ENCODE measurements around the gene PRM1. TPM values are rescaled to one million over a fixed set of nuclear protein-coding genes. Genes with fewer than 3 reads are reported as not detected.

PRM1 gene
- total RNA-seq, 2 experiments from 2014 or later, result not detected

DNA sequence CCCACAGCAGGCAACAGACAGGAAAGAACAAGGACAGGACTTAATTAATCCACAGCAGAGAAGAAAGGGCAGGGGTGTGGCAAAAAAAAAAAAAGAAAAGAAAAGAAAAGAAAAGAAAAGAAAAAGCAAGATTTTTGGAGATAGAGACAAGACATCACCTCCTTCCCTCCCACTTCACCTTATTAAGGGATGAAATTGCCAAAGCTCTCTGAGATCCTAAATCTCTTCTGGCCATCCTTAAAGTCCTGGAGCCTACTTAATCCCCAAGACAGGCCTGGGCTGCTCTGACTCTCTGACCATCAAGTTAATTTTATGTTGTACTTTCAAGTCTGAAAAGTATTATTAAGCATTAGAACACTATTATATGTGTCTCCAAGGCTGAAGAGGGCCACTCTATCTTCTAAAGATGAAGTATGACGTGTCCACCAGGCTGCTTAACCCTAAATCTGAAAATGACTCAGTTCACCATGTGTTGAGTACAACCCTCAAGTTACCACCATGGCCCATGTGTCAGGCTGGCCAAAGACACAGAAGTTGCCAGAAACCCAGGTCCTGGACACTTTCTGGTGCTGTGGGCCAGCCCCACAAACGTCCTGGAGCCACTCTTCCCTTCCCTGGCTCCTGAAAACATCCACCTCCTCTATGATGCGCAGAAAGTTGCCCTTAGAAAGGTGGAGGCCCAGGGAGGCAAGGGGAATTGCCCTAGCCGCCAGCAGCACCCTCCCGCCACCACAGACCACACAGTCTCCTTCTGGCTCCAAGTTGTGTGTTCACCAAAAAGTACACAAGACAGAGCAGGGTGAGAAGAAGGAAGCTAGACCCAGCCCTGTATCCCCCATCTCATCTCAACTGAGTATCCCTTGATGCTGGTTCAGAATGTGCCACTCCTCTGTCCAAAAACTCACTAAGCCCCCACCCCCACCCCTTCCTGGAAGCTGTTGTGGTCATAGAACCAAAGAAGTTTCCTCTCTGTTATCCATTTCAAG, 27.8 kb downstream of the PRM1 start:
- no peaks in the 10 kb centered on the region for H3K27me3 Mint-ChIP-seq (ENCODE audit: low read depth)
- peak overlapping the region; percentile 99 for H3K27ac Mint-ChIP-seq
- H3K9me3 Mint-ChIP-seq, result no peaks in the 10 kb centered on the region
- peaks cover 46% of the 10 kb centered on the region for H3K36me3 Mint-ChIP-seq (ENCODE audit: low read depth)
- peak overlapping the region; percentile 87 for H3K4me3 Mint-ChIP-seq
- peaks cover 35% of the 10 kb centered on the region for H3K4me1 Mint-ChIP-seq (ENCODE audit: low read depth)
- CTCF ChIA-PET, result interaction anchor here (0.6 to 3.8 kb wide), 8 partner anchors 28 to 282 kb away, joined by 3 to 32 read pairs (median 4); no protein-coding TSS in a partner anchor
- DNase-seq, result peak; percentile 86
- intact Hi-C loops (cut with micrococcal nuclease), result loop anchor here (10.0 kb wide), 2 partner anchors 509 to 541 kb away; partner anchors contain the start of genes NUBP1 and ZC3H7A

DNA sequence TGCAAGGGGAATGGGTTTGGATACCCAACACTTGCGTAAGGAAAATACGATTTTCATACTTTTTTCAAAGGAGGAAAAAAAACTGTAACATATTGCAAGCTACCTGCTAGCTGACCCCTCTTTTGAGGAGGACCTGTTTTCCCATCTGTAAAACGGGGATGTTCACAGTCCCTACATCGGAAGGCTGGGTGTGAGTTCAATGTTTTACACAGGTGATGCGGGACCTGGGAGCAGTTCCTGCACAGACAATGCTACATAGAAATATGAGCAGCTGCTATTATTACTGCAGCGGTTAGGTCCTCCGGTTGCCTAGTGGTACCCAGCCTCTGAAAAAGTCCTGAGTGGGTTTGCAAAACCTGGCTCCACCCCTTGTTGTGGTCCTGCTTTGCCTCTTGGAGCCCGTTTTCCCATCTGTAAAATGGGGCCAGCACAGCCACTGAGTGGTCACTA, 28.6 kb downstream of the PRM1 start:
- no peaks in the 10 kb centered on the region for H3K27me3 Mint-ChIP-seq (ENCODE audit: low read depth)
- peak overlapping the region; percentile 87 for H3K4me3 Mint-ChIP-seq
- no peak for DNase-seq
- H3K36me3 Mint-ChIP-seq (ENCODE audit: low read depth), result peaks cover 49% of the 10 kb centered on the region
- intact Hi-C loops (cut with micrococcal nuclease), result loop anchor here (1.0 to 10.0 kb wide), 7 partner anchors 19 to 542 kb away; partner anchors contain the start of genes NUBP1 and ZC3H7A
- H3K4me1 Mint-ChIP-seq (ENCODE audit: low read depth), result peaks cover 35% of the 10 kb centered on the region
- H3K9me3 Mint-ChIP-seq, result no peaks in the 10 kb centered on the region
- H3K27ac Mint-ChIP-seq, result peak overlapping the region; percentile 99
- CTCF ChIA-PET, result interaction anchor here (0.6 to 1.9 kb wide), 13 partner anchors 18 to 303 kb away, joined by 3 to 7 read pairs (median 3); no protein-coding TSS in a partner anchor

DNA sequence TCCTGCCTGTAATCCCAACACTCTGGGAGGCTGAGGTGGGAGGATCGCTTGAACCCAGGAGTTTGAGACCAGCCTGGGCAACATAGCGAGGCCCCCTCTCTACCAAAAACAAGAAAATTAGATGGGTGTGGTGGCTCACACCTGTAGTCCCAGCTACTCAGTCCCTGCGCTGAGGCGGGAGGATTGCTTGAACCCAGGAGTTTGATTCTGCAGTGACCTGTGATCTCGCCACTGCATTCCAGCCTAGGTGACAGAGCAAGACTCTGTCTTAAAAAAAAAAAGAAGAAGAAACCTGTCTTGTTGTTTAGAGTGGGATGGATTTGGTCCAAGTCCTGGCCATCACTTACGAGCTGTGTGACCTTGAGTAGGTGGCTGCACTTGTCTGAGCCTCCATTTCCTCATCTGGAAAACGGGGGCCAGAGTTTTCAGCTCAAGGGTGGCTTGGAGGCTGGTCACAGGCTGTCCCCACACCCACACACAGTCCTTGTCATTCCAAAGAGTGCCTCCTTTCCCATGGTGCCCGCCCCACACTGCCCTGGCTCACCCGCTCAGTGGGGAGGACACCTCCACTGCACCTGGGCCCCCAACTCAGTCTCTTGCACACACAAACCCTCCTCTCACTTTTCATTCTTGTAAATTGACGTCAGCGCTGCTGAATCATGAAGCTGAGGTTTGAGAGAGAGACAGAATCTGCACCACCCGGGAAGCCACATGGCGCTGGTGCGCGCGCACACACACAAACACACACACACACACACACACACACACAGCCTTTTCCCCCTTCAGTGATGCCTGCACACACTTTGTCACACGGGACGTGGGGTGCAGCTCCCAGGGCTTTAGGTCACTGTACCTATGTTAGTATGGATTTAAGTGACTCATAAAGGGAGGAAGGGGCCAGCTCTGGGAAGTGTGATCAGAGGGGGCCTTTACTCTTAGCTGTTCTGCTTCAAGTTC, 29.3 kb downstream of the PRM1 start:
- CTCF ChIA-PET, result interaction anchor here (0.6 to 1.9 kb wide), 16 partner anchors 13 to 302 kb away, joined by 3 to 7 read pairs (median 3); no protein-coding TSS in a partner anchor
- peaks cover 49% of the 10 kb centered on the region for H3K36me3 Mint-ChIP-seq (ENCODE audit: low read depth)
- H3K27me3 Mint-ChIP-seq (ENCODE audit: low read depth), result no peaks in the 10 kb centered on the region
- peak; percentile 93 for DNase-seq
- H3K4me3 Mint-ChIP-seq, result peak overlapping the region; percentile 87
- H3K9me3 Mint-ChIP-seq, result no peaks in the 10 kb centered on the region
- peak overlapping the region; percentile 99 for H3K27ac Mint-ChIP-seq
- intact Hi-C loops (cut with micrococcal nuclease), result loop anchor here (1.0 to 10.0 kb wide), 7 partner anchors 19 to 543 kb away; partner anchors contain the start of genes NUBP1 and ZC3H7A
- H3K4me1 Mint-ChIP-seq (ENCODE audit: low read depth), result peaks cover 34% of the 10 kb centered on the region

DNA sequence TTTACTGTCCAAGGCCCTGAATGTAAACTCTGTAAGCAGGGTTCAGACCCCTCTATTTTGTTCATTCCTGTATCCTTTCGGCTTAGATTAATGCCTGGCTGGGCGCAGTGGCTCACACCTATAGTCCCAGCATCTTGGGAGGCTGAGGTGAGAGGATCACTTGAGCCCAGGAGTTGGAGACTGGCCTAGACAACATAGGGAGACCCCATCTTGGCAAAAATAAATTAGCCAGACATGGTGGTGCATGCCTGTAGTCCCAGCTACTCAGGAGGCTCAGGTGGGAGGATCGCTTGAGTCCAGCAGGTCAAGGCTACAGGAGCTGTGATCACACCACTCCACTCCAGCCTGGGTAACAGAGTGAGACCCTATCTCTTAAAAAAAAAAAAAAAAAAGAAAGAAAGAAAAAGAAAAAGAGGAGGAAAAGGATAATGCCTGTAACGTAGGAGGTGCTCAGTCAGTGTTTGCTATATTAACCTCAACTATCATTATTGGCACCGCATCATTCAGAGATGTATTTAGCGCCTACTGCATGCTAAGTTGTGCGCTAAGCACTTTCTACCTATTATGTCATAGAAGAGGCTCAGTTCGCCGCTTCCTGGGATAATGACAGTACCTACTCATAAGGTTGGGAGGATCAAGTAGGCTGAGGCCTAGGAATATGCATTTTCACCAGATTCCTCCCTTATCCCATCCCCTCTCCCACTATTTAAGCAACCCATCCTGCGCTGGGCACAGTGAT, 30.2 kb downstream of the PRM1 start:
- H3K27me3 Mint-ChIP-seq (ENCODE audit: low read depth), result no peaks in the 10 kb centered on the region
- intact Hi-C loops (cut with micrococcal nuclease), result loop anchor here (10.0 kb wide), 2 partner anchors 506 to 544 kb away; partner anchors contain the start of genes NUBP1 and ZC3H7A
- H3K36me3 Mint-ChIP-seq (ENCODE audit: low read depth), result peaks cover 49% of the 10 kb centered on the region
- no peaks in the 10 kb centered on the region for H3K9me3 Mint-ChIP-seq
- H3K4me3 Mint-ChIP-seq, result no peak overlapping the region
- no peak for DNase-seq
- peak overlapping the region; percentile 99 for H3K27ac Mint-ChIP-seq
- CTCF ChIA-PET, result interaction anchor here (0.9 to 1.5 kb wide), 4 partner anchors 12 to 287 kb away, joined by 3 to 7 read pairs (median 5); no protein-coding TSS in a partner anchor
- H3K4me1 Mint-ChIP-seq (ENCODE audit: low read depth), result peaks cover 41% of the 10 kb centered on the region

DNA sequence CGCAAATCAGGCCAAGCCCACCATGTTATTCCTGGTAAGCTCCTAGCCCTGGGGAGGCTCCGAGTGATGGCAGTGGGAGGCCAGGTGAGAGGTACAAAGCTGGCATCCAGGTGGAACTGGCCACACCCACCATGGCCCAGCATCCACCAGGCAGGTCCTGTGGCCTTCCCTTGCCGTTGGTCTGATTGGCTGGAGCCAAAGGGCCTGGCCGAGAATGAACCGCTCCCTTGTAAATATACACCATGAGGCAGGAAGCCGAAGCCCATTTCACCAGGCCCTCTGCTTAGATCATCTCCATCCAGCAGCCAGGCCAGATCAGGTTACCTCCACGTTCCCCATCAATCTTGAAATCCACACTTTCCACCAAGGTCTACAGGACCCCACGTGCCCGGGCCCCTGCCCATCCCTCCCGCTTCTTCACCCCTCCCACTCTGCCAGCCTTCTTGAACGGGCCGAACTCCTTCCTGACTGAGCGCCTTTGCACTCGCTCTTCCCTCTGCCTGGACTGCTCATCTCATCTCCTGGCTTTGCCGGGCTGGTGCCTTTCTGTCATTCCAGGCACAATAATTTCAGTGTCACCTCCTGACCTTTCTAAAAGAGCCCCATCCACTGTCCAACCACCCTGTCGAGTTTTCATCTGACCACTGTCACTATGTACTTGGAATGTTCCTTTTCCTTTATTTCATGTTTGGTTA, 30.9 kb downstream of the PRM1 start:
- peaks cover 48% of the 10 kb centered on the region for H3K4me1 Mint-ChIP-seq (ENCODE audit: low read depth)
- peaks cover 46% of the 10 kb centered on the region for H3K36me3 Mint-ChIP-seq (ENCODE audit: low read depth)
- no peak for DNase-seq
- no peaks in the 10 kb centered on the region for H3K9me3 Mint-ChIP-seq
- H3K27me3 Mint-ChIP-seq (ENCODE audit: low read depth), result no peaks in the 10 kb centered on the region
- CTCF ChIA-PET, result no interaction called here
- H3K27ac Mint-ChIP-seq, result peak overlapping the region; percentile 71
- intact Hi-C loops (cut with micrococcal nuclease), result loop anchor here (10.0 kb wide), 2 partner anchors 505 to 545 kb away; partner anchors contain the start of genes NUBP1 and ZC3H7A
- H3K4me3 Mint-ChIP-seq, result no peak overlapping the region

DNA sequence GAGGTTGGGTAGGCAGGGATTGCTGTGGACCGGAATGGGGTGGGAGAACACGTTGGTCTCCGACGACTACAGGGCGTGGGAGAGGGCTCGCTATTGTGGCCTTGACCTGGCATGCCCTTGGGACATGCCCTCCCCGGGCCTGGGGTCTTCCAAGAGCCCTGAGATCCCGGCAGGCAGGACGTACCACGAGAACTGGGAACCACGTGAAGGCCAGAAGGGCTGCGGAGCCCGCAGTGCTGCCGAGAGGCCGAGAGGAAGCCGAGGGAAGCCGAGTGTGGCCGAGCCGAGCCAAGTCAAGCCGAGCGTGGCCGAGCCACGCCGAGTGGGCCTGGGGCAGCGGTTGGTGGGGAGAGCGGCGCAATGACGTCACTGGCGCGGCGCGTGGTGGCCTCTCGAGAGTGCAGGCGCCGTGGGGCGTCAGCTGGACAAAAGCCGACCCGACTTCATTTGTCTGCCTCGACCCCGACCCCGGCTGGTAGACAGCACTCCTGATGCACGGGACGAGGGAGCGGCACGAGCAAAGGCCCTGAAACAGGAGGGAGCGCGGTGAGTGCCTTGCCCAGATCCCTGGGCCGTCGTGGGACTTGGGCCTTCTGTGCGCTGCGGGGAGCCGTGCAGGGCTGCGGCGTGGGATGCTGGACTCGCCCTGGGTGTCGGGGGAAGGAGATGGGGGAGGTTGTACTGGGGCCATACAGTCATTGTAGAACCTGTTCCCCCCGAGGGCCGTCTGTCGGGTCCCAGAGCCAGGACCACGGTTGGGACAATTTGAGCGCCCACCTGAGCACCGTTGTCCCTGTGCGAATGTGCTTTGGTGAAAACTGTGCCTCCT, 31.7 kb downstream of the PRM1 start:
- DNase-seq, result no peak
- intact Hi-C loops (cut with micrococcal nuclease), result loop anchor here (10.0 kb wide), 2 partner anchors 505 to 545 kb away; partner anchors contain the start of genes NUBP1 and ZC3H7A
- H3K36me3 Mint-ChIP-seq (ENCODE audit: low read depth), result peaks cover 40% of the 10 kb centered on the region
- H3K4me3 Mint-ChIP-seq, result no peak overlapping the region
- CTCF ChIA-PET, result no interaction called here
- H3K27me3 Mint-ChIP-seq (ENCODE audit: low read depth), result no peaks in the 10 kb centered on the region
- no peak overlapping the region for H3K27ac Mint-ChIP-seq
- H3K9me3 Mint-ChIP-seq, result no peaks in the 10 kb centered on the region
- H3K4me1 Mint-ChIP-seq (ENCODE audit: low read depth), result peaks cover 51% of the 10 kb centered on the region

DNA sequence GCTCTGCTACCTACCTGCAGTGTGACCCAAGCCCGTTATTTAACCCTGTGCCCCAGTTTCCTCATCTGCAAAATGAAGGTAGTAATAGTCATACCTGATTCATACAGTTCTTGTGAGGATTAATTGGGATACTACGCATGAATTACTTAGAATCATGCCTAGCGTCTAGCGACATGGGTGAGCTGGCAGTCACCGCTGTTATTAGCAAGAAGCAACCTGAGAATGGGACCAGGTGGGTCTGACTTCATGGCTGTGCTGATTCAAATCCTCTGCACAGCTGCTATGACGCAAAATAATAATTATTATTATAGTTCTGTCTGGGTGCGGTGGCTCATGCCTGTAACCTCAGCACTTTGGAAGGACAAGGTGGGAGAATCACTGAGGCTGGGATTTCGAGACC, 33.0 kb downstream of the PRM1 start:
- DNase-seq, result peak; percentile 49
- peak overlapping the region; percentile 23 for H3K27ac Mint-ChIP-seq
- intact Hi-C loops (cut with micrococcal nuclease), result no loop called here
- no peaks in the 10 kb centered on the region for H3K27me3 Mint-ChIP-seq (ENCODE audit: low read depth)
- CTCF ChIA-PET, result interaction anchor here (0.9 to 1.6 kb wide), 3 partner anchors 23 to 277 kb away, joined by 3 to 4 read pairs (median 4); no protein-coding TSS in a partner anchor
- H3K4me3 Mint-ChIP-seq, result no peak overlapping the region
- H3K36me3 Mint-ChIP-seq (ENCODE audit: low read depth), result peaks cover 28% of the 10 kb centered on the region
- H3K9me3 Mint-ChIP-seq, result no peaks in the 10 kb centered on the region
- peaks cover 51% of the 10 kb centered on the region for H3K4me1 Mint-ChIP-seq (ENCODE audit: low read depth)

DNA sequence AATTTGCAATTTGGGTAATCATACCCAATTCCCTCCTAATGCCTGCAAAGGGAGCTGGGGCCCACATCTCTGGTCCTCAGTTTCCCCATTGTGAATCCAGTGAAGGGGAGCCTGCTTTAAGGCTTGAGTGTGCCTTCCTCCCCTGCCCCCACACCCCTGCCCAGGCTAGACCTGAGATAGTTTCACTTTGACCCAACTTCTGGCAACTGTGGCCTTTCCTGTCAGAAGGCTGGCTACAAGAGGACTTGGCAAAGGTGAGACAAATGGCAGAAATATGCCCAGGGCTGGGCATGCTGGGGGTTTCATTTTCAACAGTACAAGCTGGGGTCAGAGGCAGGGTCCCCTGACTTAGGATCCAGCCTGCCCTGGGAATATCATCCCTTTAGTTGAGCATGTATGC, 35.1 kb downstream of the PRM1 start:
- CTCF ChIA-PET, result interaction anchor here (1.0 to 1.5 kb wide), 2 partner anchors 9 to 275 kb away, joined by 4 to 6 read pairs; no protein-coding TSS in a partner anchor
- H3K4me1 Mint-ChIP-seq (ENCODE audit: low read depth), result peaks cover 42% of the 10 kb centered on the region
- H3K27ac Mint-ChIP-seq, result no peak overlapping the region
- peaks cover 10% of the 10 kb centered on the region for H3K36me3 Mint-ChIP-seq (ENCODE audit: low read depth)
- no peak overlapping the region for H3K4me3 Mint-ChIP-seq
- H3K9me3 Mint-ChIP-seq, result no peaks in the 10 kb centered on the region
- H3K27me3 Mint-ChIP-seq (ENCODE audit: low read depth), result no peaks in the 10 kb centered on the region
- intact Hi-C loops (cut with micrococcal nuclease), result loop anchor here (1.0 kb wide), 2 partner anchors 13 to 21 kb away; no protein-coding TSS in a partner anchor
- DNase-seq, result peak; percentile 57

DNA sequence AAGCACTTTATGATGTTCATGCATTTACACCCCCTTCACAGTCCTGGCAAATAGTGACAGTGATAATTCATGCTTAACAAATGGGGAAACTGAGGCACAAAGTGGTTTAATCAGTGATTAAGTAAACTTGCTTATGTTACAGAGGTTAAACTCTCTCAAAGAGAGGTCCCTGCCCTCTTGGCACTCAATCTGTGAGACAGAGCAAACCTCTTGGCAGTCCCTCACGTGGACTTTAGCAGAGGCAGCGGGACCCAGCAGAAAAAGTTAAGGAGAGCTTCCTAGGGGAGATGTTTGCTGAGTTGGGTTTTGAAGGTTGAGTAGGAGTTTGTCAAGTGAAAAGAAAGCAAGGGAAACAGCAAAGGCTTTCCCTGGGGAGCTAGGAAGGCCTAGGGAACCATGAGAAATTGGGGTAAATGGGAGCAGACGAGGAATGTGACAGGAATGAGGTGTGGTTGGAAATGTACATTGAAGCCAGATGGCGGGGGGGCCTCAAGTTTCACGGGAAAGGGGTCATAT, 35.9 kb downstream of the PRM1 start:
- Mint-ChIP-seq H3K4me3 (no peak overlapping the region), H3K9me3 (no peaks in the 10 kb centered on the region), H3K36me3 (ENCODE audit: low read depth) (peaks cover 6% of the 10 kb centered on the region), H3K27ac (peak overlapping the region; percentile 50), H3K27me3 (ENCODE audit: low read depth) (no peaks in the 10 kb centered on the region), H3K4me1 (ENCODE audit: low read depth) (peaks cover 42% of the 10 kb centered on the region)
- CTCF ChIA-PET, result interaction anchor here (1.5 kb wide), 1 partner anchor 10 kb away, joined by 4 read pairs; no protein-coding TSS in a partner anchor
- no peak for DNase-seq
- intact Hi-C loops (cut with micrococcal nuclease), result no loop called here

DNA sequence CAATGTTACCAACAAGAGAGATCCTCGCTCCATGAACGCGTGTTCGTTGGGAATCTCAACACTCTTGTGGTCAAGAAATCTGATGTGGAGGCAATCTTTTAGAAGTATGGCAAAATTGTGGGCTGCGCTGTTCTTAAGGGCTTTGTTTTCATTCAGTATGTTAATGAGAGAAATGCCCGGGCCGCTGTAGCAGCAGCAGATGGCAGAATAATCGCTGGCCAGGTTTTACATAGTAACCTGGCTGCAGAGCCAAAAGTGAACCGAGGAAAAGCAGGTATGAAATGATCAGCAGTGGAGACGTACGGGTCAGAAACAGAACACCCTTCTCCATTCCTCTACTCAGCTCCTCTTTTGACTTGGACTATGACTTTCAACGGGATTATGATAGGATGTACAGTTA, 38.5 kb downstream of the PRM1 start:
- Mint-ChIP-seq H3K9me3 (no peaks in the 10 kb centered on the region), H3K27me3 (ENCODE audit: low read depth) (no peaks in the 10 kb centered on the region), H3K4me3 (no peak overlapping the region), H3K4me1 (ENCODE audit: low read depth) (peaks cover 42% of the 10 kb centered on the region), H3K27ac (no peak overlapping the region), H3K36me3 (ENCODE audit: low read depth) (no peaks in the 10 kb centered on the region)
- CTCF ChIA-PET, result no interaction called here
- intact Hi-C loops (cut with micrococcal nuclease), result no loop called here
- DNase-seq, result no peak
